ENCODE data around the gene RNF17. TPM values are rescaled to one million over a fixed set of nuclear protein-coding genes. Genes with fewer than 3 reads are reported as not detected.

The RNF17 gene
- total RNA-seq, 4 donors from 2014 or later, result 0.75 TPM; not detected in 3

DNA sequence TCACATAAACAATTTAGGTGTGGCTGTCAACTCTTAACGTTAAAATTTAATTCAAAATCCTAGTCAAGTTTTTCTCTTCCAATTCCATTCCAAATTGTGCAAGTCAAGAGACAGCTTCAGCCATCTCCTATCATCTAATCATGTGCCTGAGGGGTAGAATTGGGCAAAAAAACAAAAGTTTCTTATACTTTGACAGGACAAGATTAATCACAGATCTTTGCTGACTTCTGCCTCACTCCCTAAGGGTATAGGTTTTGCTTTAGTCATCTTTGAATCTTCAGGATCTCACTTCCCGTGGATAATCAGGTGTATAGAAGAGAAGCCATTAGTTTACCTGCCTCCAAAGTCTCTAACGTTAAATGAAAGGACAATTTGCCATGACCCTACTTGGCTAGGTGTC is 24.6 kb downstream of the RNF17 start:
- TF ChIP-seq, protein P1, sequence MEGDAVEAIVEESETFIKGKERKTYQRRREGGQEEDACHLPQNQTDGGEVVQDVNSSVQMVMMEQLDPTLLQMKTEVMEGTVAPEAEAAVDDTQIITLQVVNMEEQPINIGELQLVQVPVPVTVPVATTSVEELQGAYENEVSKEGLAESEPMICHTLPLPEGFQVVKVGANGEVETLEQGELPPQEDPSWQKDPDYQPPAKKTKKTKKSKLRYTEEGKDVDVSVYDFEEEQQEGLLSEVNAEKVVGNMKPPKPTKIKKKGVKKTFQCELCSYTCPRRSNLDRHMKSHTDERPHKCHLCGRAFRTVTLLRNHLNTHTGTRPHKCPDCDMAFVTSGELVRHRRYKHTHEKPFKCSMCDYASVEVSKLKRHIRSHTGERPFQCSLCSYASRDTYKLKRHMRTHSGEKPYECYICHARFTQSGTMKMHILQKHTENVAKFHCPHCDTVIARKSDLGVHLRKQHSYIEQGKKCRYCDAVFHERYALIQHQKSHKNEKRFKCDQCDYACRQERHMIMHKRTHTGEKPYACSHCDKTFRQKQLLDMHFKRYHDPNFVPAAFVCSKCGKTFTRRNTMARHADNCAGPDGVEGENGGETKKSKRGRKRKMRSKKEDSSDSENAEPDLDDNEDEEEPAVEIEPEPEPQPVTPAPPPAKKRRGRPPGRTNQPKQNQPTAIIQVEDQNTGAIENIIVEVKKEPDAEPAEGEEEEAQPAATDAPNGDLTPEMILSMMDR (IDR thresholded peaks at IDR 0.05; ENCODE audit: low read depth), result no peak

- TF ChIP-seq, protein P1 (IDR thresholded peaks at IDR 0.05; ENCODE audit: low read depth), result no peak
Observed at GRCh38 chr13:24802074-24802473, 38.1 kb downstream of the RNF17 start.

- TF ChIP-seq, protein P1 (IDR thresholded peaks at IDR 0.05; ENCODE audit: low read depth), result no peak
Observed at GRCh38 chr13:24821207-24821606, 57.2 kb downstream of the RNF17 start.

- TF ChIP-seq, protein P1 (IDR thresholded peaks at IDR 0.05; ENCODE audit: low read depth), result no peak
Observed at GRCh38 chr13:24822640-24823039, 58.7 kb downstream of the RNF17 start.

GRCh38 chr13:24827799-24828198 is 63.8 kb downstream of the RNF17 start:
- TF ChIP-seq, protein P1 (IDR thresholded peaks at IDR 0.05; ENCODE audit: low read depth), result no peak

- TF ChIP-seq, protein P1 (IDR thresholded peaks at IDR 0.05; ENCODE audit: low read depth), result no peak
Observed at GRCh38 chr13:24834902-24835510, 71.0 kb downstream of the RNF17 start.

- TF ChIP-seq, protein P1 (IDR thresholded peaks at IDR 0.05; ENCODE audit: low read depth), result no peak
Observed at GRCh38 chr13:24842549-24843274, 78.7 kb downstream of the RNF17 start.

Measured in subcutaneous adipose tissue (tissue), 4 donors.